H9 (cell line): Measurements from ENCODE around the gene LYRM9. TPM values are rescaled to one million over a fixed set of nuclear protein-coding genes. Genes with fewer than 3 reads are reported as not detected.

Source experiments
- DNase-seq: peaks from one replicate; pipeline ENCODE4 v3.0.0-alpha.2; 2017
- H2AFZ ChIP-seq: one replicate; pipeline ENCODE4 v1.6.1; 2013; ENCODE audit warnings: mild to moderate bottlenecking, low read length, control low read depth, moderate library complexity
- H2AK5ac ChIP-seq: 2 replicates; pipeline ENCODE4 v1.6.1; 2013; ENCODE audit warnings: low read length, control low read depth, mixed read lengths; ENCODE audit not compliant: insufficient read length
- H2BK120ac ChIP-seq: one replicate; pipeline ENCODE4 v1.6.1; 2013; ENCODE audit warnings: low read depth, mild to moderate bottlenecking, low read length, control low read depth, inconsistent platforms; ENCODE audit not compliant: poor library complexity, severe bottlenecking
- H2BK12ac ChIP-seq: 2 replicates; pipeline ENCODE4 v1.6.1; 2013; ENCODE audit warnings: low read length, control low read depth, mixed read lengths, low read depth; ENCODE audit not compliant: insufficient read length
- H2BK15ac ChIP-seq: 2 replicates; pipeline ENCODE4 v1.6.1; 2013; ENCODE audit warnings: low read depth, low read length, control low read depth
- H2BK20ac ChIP-seq: one replicate; pipeline ENCODE4 v1.6.1; 2013; ENCODE audit warnings: low read depth, mild to moderate bottlenecking, low read length, control low read depth, inconsistent platforms; ENCODE audit not compliant: poor library complexity, severe bottlenecking
- H2BK5ac ChIP-seq: 2 replicates; pipeline ENCODE4 v1.6.1; 2013; ENCODE audit warnings: low read length, control low read depth, mixed read lengths; ENCODE audit not compliant: insufficient read length
- H3K14ac ChIP-seq: 2 replicates; pipeline ENCODE4 v1.6.1; 2013; ENCODE audit warnings: low read length, control low read depth; ENCODE audit not compliant: insufficient read depth
- H3K18ac ChIP-seq: 2 replicates; pipeline ENCODE4 v1.6.1; 2013; ENCODE audit warnings: low read depth, mild to moderate bottlenecking, mixed read lengths, low read length, control low read depth; ENCODE audit not compliant: insufficient read length
- H3K23ac ChIP-seq: 2 replicates; pipeline ENCODE4 v1.6.1; 2013; ENCODE audit warnings: low read length, control low read depth, mixed read lengths, low read depth; ENCODE audit not compliant: insufficient read length
- H3K23me2 ChIP-seq: 2 replicates; pipeline ENCODE4 v1.6.1; 2013; ENCODE audit warnings: low read depth, mild to moderate bottlenecking, mixed read lengths, low read length, control low read depth; ENCODE audit not compliant: insufficient read length, poor library complexity, severe bottlenecking
- H3K27ac ChIP-seq: 2 replicates; pipeline ENCODE4 v1.5.1; 2013; ENCODE audit warnings: low read length, control low read depth, mixed read lengths, low read depth; ENCODE audit not compliant: insufficient read length
- H3K27me3 ChIP-seq: 2 replicates; pipeline ENCODE4 v1.6.1; 2013; ENCODE audit warnings: low read length, control low read depth, inconsistent platforms; ENCODE audit not compliant: insufficient read depth
- H3K4ac ChIP-seq: 2 replicates; pipeline ENCODE4 v1.6.1; 2013; ENCODE audit warnings: low read depth, mild to moderate bottlenecking, control low read depth, inconsistent platforms, low read length, moderate library complexity
- H3K4me1 ChIP-seq: 2 replicates; pipeline ENCODE4 v1.6.1; 2013; ENCODE audit warnings: low read length, control low read depth, inconsistent platforms; ENCODE audit not compliant: insufficient read depth
- H3K4me2 ChIP-seq: 2 replicates; pipeline ENCODE4 v1.6.1; 2013; ENCODE audit warnings: low read length, control low read depth, mixed read lengths; ENCODE audit not compliant: insufficient read length, insufficient read depth
- H3K56ac ChIP-seq: 2 replicates; pipeline ENCODE4 v1.6.1; 2013; ENCODE audit warnings: low read depth, mild to moderate bottlenecking, mixed read lengths, low read length, control low read depth; ENCODE audit not compliant: insufficient read length
- H3K79me1 ChIP-seq: 2 replicates; pipeline ENCODE4 v1.6.1; 2013; ENCODE audit warnings: low read depth, mild to moderate bottlenecking, moderate library complexity, low read length, control low read depth, inconsistent platforms; ENCODE audit not compliant: insufficient read depth, poor library complexity, severe bottlenecking
- H3K79me2 ChIP-seq: 2 replicates; pipeline ENCODE4 v1.6.1; 2013; ENCODE audit warnings: low read length, control low read depth, inconsistent platforms; ENCODE audit not compliant: insufficient read depth
- H3K9ac ChIP-seq: 2 replicates; pipeline ENCODE4 v1.6.1; 2013; ENCODE audit warnings: low read length, control low read depth, mixed read lengths; ENCODE audit not compliant: insufficient read length; ENCODE audit errors: extremely low read depth
- H3K9me3 ChIP-seq: one replicate; pipeline ENCODE4 v1.6.1; 2013; ENCODE audit warnings: low read depth, low read length, inconsistent platforms; ENCODE audit not compliant: control insufficient read depth
- H3T11ph ChIP-seq: one replicate; pipeline ENCODE4 v1.6.1; 2013; ENCODE audit warnings: mild to moderate bottlenecking, low read length, control low read depth, inconsistent platforms
- H4K20me1 ChIP-seq: one replicate; pipeline ENCODE4 v1.6.1; 2013; ENCODE audit not compliant: control insufficient read depth, insufficient read length, insufficient read depth
- H4K5ac ChIP-seq: 2 replicates; pipeline ENCODE4 v1.6.1; 2013; ENCODE audit warnings: low read depth, mild to moderate bottlenecking, mixed read lengths, low read length, control low read depth; ENCODE audit not compliant: insufficient read length
- H4K8ac ChIP-seq: replicated peaks from 2 replicates; pipeline ENCODE4 v1.6.1; 2013; ENCODE audit warnings: low read length, control low read depth, mixed read lengths, low read depth; ENCODE audit not compliant: insufficient read length
- H4K91ac ChIP-seq: 2 replicates; pipeline ENCODE4 v1.6.1; 2013; ENCODE audit warnings: low read depth, mild to moderate bottlenecking, moderate library complexity, mixed read lengths, low read length, control low read depth; ENCODE audit not compliant: insufficient read length
- H3K27ac Mint-ChIP-seq, 3 experiments: 2 replicates in 2 of 3; 3 replicates in 1 of 3; pipeline ENCODE4 v1.8.0; 2020 to 2021; ENCODE audit warnings: mixed read lengths in 3 of 3, mild to moderate bottlenecking in 1 of 3, moderate library complexity in 1 of 3
- H3K27me3 Mint-ChIP-seq: 2 replicates; pipeline ENCODE4 v1.8.0; 2021; ENCODE audit warnings: low read depth, mild to moderate bottlenecking, moderate library complexity, mixed read lengths
- H3K36me3 Mint-ChIP-seq, 3 experiments: 2 replicates in 2 of 3; 3 replicates in 1 of 3; pipeline ENCODE4 v1.8.0; 2020 to 2021; ENCODE audit warnings: low read depth in 3 of 3, mixed read lengths in 3 of 3; ENCODE audit not compliant: insufficient read depth in 1 of 3
- H3K4me1 Mint-ChIP-seq, 2 experiments: 2 replicates each; pipeline ENCODE4 v1.8.0; 2020; ENCODE audit warnings: mixed read lengths in 2 of 2
- H3K4me3 Mint-ChIP-seq, 2 experiments: 2 replicates in 1 of 2; 3 replicates in 1 of 2; pipeline ENCODE4 v1.8.0; 2020 to 2021; ENCODE audit warnings: mild to moderate bottlenecking in 2 of 2, mixed read lengths in 2 of 2, moderate library complexity in 1 of 2
- H3K9me3 Mint-ChIP-seq, 2 experiments: 2 replicates in 1 of 2; 3 replicates in 1 of 2; pipeline ENCODE4 v1.8.0; 2020; ENCODE audit warnings: mild to moderate bottlenecking in 2 of 2, mixed read lengths in 2 of 2, moderate library complexity in 1 of 2
- CTCF ChIP-seq: fragments of 200-600 bp; sonication (generic); conservative IDR thresholded peaks from 3 replicates; pipeline ENCODE4 v1.8.0; 2021; ENCODE audit warnings: antibody characterized with exemption, mild to moderate bottlenecking
- WGBS: extraction: QIAGEN DNeasy Blood & Tissue Kit; methylation state at CpG from one replicate; pipeline ENCODE4 v1.1.7; 2013; ENCODE audit warnings: missing lambda C conversion rate, low lambda C conversion rate, mixed read lengths; ENCODE audit not compliant: insufficient read length; ENCODE audit errors: extremely low coverage; 5-methylcytosine and 5-hydroxymethylcytosine counted together
- total RNA-seq: library from RNA; stranded (reverse); gene quantifications from 2 replicates; pipeline ENCODE4 v1.2.1, GENCODE V29; 2021

The LYRM9 gene
- total RNA-seq, 1 experiment from 2014 or later = 2.2 TPM

DNA sequence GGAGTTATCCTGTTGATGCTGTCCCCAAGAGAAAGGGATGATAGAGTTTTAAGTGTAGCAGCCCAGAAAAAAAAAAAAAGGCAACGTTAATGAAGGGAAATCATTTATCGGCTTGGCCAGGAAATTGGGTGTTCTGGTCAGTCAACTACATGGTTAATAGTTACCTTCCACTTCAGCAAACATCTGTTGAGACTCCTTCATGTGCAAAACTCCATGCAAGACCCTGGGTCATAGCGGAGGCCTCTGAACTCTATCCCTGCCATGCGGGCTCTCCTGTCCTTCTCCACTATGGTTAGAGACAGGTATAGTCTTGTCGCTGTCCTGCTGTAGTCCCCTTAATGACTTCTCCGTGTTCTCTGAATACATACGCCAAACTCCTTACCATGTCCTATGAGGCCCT, 3.5 kb upstream of the LYRM9 start:
- no peak for TF ChIP-seq CTCF
- no peak overlapping the region for H2BK5ac ChIP-seq
- H3K23ac ChIP-seq = no peak overlapping the region
- H2AFZ ChIP-seq = no peak overlapping the region
- DNase-seq = no peak
- no peak overlapping the region for H3K4ac ChIP-seq
- peaks cover 18% of the 10 kb centered on the region for H3K27me3 Mint-ChIP-seq
- peaks cover 2% of the 10 kb centered on the region for H3K4me1 ChIP-seq
- H2BK120ac ChIP-seq = no peak overlapping the region
- H3K4me3 Mint-ChIP-seq = peak overlapping the region in 1 of 2 experiments; percentile 26; a peak in 1 of 5 replicates
- H3K56ac ChIP-seq = no peak overlapping the region
- H3K27ac ChIP-seq = no peak overlapping the region
- no peak overlapping the region for H3K14ac ChIP-seq
- WGBS = no CpG with 5 or more reads among the region's 7 CpGs
- H3K23me2 ChIP-seq = no peaks in the 10 kb centered on the region
- H2BK12ac ChIP-seq = no peak overlapping the region
- H3K18ac ChIP-seq = no peak overlapping the region
- no peak overlapping the region for H3K27ac Mint-ChIP-seq
- no peaks in the 10 kb centered on the region for H3K36me3 Mint-ChIP-seq
- no peaks in the 10 kb centered on the region for H3K79me1 ChIP-seq
- no peak overlapping the region for H2BK20ac ChIP-seq
- H4K91ac ChIP-seq = no peak overlapping the region
- no peaks in the 10 kb centered on the region for H3K79me2 ChIP-seq
- H3K9me3 Mint-ChIP-seq = no peaks in the 10 kb centered on the region; a peak in 1 of 5 replicates
- H4K5ac ChIP-seq = no peak overlapping the region
- no peak overlapping the region for H2BK15ac ChIP-seq
- no peaks in the 10 kb centered on the region for H3K9me3 ChIP-seq
- no peak overlapping the region for H3K9ac ChIP-seq
- no peaks in the 10 kb centered on the region for H3K27me3 ChIP-seq
- H4K20me1 ChIP-seq = no peaks in the 10 kb centered on the region
- H2AK5ac ChIP-seq = no peak overlapping the region
- no peak overlapping the region for H3K4me2 ChIP-seq
- no peak overlapping the region for H4K8ac ChIP-seq
- peaks cover 55 to 60% of the 10 kb centered on the region in 2 experiments for H3K4me1 Mint-ChIP-seq
- H3T11ph ChIP-seq = no peak overlapping the region
